Karpas-422 (cell line): ENCODE measurements around the gene GOLGA6D. TPM values are rescaled to one million over a fixed set of nuclear protein-coding genes. Genes with fewer than 3 reads are reported as not detected.
"Not testable (repeated sequence)": the region's sequence is repeated elsewhere in the genome, so short reads cannot be mapped to it uniquely, and the experiment has no call there.

Experiments used
- DNase-seq: peaks from one replicate; pipeline ENCODE4 v3.0.0-alpha.2; 2015
- H2AFZ ChIP-seq: fragments of 200-600 bp; sonication (generic); 2 replicates; pipeline ENCODE4 v1.6.1; 2014; ENCODE audit warnings: antibody characterized with exemption, low read length, mixed read lengths
- H3K27ac ChIP-seq: fragments of 200-600 bp; sonication (generic); 2 replicates; pipeline ENCODE4 v1.5.1; 2014; ENCODE audit warnings: mild to moderate bottlenecking, low read length, moderate library complexity
- H3K27me3 ChIP-seq: fragments of 200-600 bp; sonication (generic); 2 replicates; pipeline ENCODE4 v1.6.1; 2014; ENCODE audit warnings: low read length, mixed read lengths
- H3K36me3 ChIP-seq: fragments of 200-600 bp; sonication (generic); 2 replicates; pipeline ENCODE4 v1.6.1; 2014; ENCODE audit warnings: low read length, mixed read lengths; ENCODE audit not compliant: insufficient read depth
- H3K4me1 ChIP-seq: fragments of 200-600 bp; sonication (generic); 2 replicates; pipeline ENCODE4 v1.6.1; 2014; ENCODE audit warnings: mild to moderate bottlenecking, low read length, mixed read lengths
- H3K4me2 ChIP-seq: fragments of 200-600 bp; sonication (generic); 2 replicates; pipeline ENCODE4 v1.6.1; 2014; ENCODE audit warnings: low read length, low read depth, mild to moderate bottlenecking; ENCODE audit not compliant: poor library complexity, severe bottlenecking
- H3K4me3 ChIP-seq: fragments of 200-600 bp; sonication (generic); 2 replicates; pipeline ENCODE4 v1.5.1; 2014; ENCODE audit warnings: mild to moderate bottlenecking, antibody characterized with exemption, low read length, mixed read lengths
- H3K79me2 ChIP-seq: fragments of 200-600 bp; sonication (generic); 2 replicates; pipeline ENCODE4 v1.6.1; 2014; ENCODE audit warnings: mild to moderate bottlenecking, low read length, mixed read lengths
- H3K9ac ChIP-seq: fragments of 200-600 bp; sonication (generic); 2 replicates; pipeline ENCODE4 v1.6.0; 2014; ENCODE audit warnings: low read length
- H3K9me2 ChIP-seq: fragments of 200-600 bp; sonication (generic), shearing (Covaris generic); replicated peaks from 2 replicates; pipeline ENCODE4 v1.6.0; 2014; ENCODE audit warnings: mild to moderate bottlenecking, low read length, moderate library complexity; ENCODE audit not compliant: insufficient read depth
- H3K9me3 ChIP-seq: fragments of 300-700, 200-600 bp; sonication (generic); 2 replicates; pipeline ENCODE4 v1.6.1; 2014; ENCODE audit warnings: low read length, mixed read lengths
- H4K20me1 ChIP-seq: fragments of 200-600 bp; sonication (generic); 2 replicates; pipeline ENCODE4 v1.6.1; 2014; ENCODE audit warnings: mild to moderate bottlenecking, antibody characterized with exemption, low read length, low read depth; ENCODE audit not compliant: insufficient read depth
- total RNA-seq: library from RNA; depleted of rRNA; stranded (reverse); fragments of >200 nt; shearing (Covaris generic); gene quantifications from 2 replicates; pipeline ENCODE4 v1.2.3, GENCODE V29; 2014; ENCODE audit warnings: low replicate concordance

Gene GOLGA6D
- total RNA-seq, 1 experiment from 2014 or later: not detected

DNA sequence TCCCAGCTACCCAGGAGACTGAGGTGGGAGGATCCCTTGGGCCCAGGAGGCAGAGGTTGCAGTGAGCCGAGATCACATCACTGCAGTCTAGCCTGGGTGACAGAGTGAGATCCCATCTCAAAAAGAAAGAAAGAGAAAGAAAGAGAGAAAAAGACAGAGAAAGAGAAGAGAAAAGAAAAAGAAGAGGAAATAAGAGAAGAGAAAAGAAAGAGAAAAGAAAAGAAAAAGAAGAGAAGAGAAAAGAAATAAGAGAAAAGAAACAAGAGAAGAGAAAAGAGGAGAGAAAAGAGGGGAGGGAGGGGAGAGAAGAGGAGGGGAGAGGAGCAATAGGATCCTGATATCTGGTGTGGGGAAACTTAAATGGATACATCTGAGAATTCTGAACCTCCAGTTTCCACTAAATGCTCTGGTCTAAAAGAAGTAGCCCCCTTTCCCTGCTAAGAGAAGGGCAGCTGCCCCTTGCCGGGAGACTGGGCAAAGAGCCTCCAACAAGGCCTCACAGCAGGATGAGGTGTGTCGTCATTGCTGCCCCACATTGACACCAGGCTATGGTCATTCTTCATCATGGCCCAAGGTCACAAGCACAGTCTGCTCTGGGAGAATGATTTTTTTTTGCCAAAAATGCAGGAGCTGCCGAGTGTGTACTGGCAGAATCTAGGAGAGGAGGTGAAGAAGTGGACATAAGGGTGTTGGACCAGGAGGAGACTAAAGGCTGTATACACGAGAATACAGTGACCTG lies 32.1 kb downstream of the GOLGA6D start:
- no peak overlapping the region for H3K4me2 ChIP-seq
- no peak overlapping the region for H2AFZ ChIP-seq
- no peaks in the 10 kb centered on the region for H3K79me2 ChIP-seq
- no peaks in the 10 kb centered on the region for H4K20me1 ChIP-seq
- H3K27me3 ChIP-seq: no peaks in the 10 kb centered on the region
- peaks cover 10% of the 10 kb centered on the region for H3K4me1 ChIP-seq
- no peaks in the 10 kb centered on the region for H3K9me3 ChIP-seq
- DNase-seq: no peak
- H3K4me3 ChIP-seq: no peak overlapping the region
- H3K9me2 ChIP-seq: no peaks in the 10 kb centered on the region
- no peak overlapping the region for H3K27ac ChIP-seq
- no peak overlapping the region for H3K9ac ChIP-seq
- no peaks in the 10 kb centered on the region for H3K36me3 ChIP-seq

- not testable (repeated sequence) for H3K79me2 ChIP-seq, H3K4me1 ChIP-seq, H3K4me3 ChIP-seq, H4K20me1 ChIP-seq, H3K4me2 ChIP-seq, H3K9me3 ChIP-seq, H2AFZ ChIP-seq, H3K27me3 ChIP-seq, H3K36me3 ChIP-seq, H3K9ac ChIP-seq, H3K9me2 ChIP-seq, H3K27ac ChIP-seq, DNase-seq
Observed at GRCh38 chr15:75319231-75319897, 36.7 kb downstream of the GOLGA6D start.

DNA sequence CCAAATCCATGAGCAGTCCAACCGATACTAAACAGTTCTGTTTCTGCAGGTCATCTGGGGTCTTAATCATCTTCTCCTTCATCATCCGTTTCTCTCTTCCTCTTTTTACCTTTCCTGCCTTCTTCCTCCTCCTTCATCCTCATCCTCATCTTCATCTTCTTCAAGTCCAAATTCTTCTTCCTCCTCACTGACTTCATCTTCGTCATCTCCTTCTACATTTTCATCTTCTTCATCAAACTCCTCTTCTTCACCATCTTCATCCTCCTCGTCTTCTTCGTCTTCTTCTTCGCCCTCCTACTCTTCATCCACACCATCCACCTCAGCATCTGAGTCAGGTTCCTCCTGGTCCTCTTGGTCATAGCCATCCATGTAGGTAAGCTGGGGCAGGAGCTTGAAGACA lies 39.1 kb downstream of the GOLGA6D start:
- H3K4me1 ChIP-seq: peaks cover 11% of the 10 kb centered on the region
- no peaks in the 10 kb centered on the region for H3K27me3 ChIP-seq
- no peak overlapping the region for H3K9ac ChIP-seq
- H4K20me1 ChIP-seq: no peaks in the 10 kb centered on the region
- no peak overlapping the region for H3K27ac ChIP-seq
- no peak for DNase-seq
- H2AFZ ChIP-seq: no peak overlapping the region
- no peak overlapping the region for H3K4me2 ChIP-seq
- no peak overlapping the region for H3K4me3 ChIP-seq
- no peaks in the 10 kb centered on the region for H3K36me3 ChIP-seq
- no peaks in the 10 kb centered on the region for H3K79me2 ChIP-seq
- no peaks in the 10 kb centered on the region for H3K9me3 ChIP-seq
- no peaks in the 10 kb centered on the region for H3K9me2 ChIP-seq

DNA sequence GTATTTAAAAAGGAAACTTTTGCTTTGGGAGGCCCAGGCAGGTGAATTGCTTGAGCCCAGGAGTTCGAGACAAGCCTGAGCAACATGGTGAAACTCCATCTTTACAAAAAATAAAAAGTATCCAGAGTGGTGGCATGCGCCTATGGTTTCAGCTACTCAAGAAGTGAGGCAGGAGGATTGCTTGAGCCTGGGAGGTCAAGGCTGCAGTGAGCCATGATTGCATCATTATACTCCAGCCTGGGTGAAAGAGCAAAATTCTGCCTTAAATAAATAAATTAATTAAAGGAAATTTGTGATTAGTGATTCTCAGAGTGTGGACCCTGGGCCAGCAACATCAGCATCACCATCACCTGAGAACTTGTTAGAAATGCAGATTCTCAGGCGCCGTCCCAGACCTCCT lies 43.3 kb downstream of the GOLGA6D start:
- Histone ChIP-seq H3K9me2 (no peaks in the 10 kb centered on the region), H3K79me2 (no peaks in the 10 kb centered on the region), H3K4me3 (0 out of 2 replicates have a peak overlapping the region, but pooled peaks have one; percentile 12), H2AFZ (no peak overlapping the region), H3K27ac (no peak overlapping the region), H3K4me2 (peak overlapping the region; percentile 50), H3K36me3 (no peaks in the 10 kb centered on the region), H3K9ac (no peak overlapping the region), H3K27me3 (no peaks in the 10 kb centered on the region), H4K20me1 (no peaks in the 10 kb centered on the region), H3K9me3 (no peaks in the 10 kb centered on the region), H3K4me1 (peaks cover 11% of the 10 kb centered on the region)
- no peak for DNase-seq

DNA sequence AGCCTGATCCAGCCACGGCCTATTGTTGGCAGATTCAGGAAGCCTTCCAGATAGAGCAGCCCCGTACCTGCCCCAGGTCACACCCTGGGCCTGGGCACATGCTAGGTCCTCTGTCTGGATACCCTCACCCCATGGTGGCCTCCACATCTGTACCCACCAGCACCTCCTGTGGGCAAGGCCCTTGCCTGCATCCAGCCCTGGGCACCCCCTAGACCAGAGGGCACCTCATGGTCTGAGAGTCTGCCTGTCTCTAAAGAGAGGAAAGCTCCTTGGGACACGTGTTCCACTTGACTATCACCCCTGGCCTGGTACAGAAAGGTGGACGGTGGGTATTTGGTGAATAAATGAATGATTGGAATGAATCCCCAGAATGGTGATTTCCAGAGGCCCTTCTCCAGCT lies 44.4 kb downstream of the GOLGA6D start:
- Histone ChIP-seq H3K27ac (no peak overlapping the region), H3K36me3 (no peaks in the 10 kb centered on the region), H3K9me3 (no peaks in the 10 kb centered on the region), H3K27me3 (no peaks in the 10 kb centered on the region), H3K4me2 (no peak overlapping the region), H3K4me1 (peaks cover 11% of the 10 kb centered on the region), H3K4me3 (no peak overlapping the region), H3K9me2 (no peaks in the 10 kb centered on the region), H3K9ac (no peak overlapping the region), H3K79me2 (no peaks in the 10 kb centered on the region), H4K20me1 (no peaks in the 10 kb centered on the region), H2AFZ (no peak overlapping the region)
- peak; percentile 52 for DNase-seq

DNA sequence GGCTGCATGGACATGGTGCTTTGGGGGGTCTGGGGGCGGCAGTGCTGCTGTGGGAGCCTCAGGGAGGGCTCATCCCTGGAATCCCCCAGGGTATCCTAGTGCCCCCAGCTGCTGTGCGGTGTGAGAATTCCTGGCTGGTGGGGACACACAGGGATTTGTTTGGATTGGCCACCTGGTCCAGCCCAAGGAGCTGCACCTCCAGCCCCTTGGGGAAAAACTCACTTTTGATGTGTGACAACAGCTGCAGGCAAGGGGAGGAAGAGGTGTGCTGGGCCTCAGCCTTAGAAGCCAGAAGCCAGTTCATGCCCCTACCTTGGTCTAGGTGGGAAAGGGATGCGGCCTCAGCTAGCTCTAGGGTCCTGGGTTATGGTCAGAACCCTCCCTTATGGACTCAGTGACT lies 44.9 kb downstream of the GOLGA6D start:
- Histone ChIP-seq H3K9ac (no peak overlapping the region), H3K4me3 (no peak overlapping the region)

GRCh38 chr15:75328493-75329314 lies 46.1 kb downstream of the GOLGA6D start:
- H3K9me2 ChIP-seq: no peaks in the 10 kb centered on the region
- H3K27me3 ChIP-seq: no peaks in the 10 kb centered on the region
- no peak overlapping the region for H2AFZ ChIP-seq
- no peak overlapping the region for H3K4me2 ChIP-seq
- DNase-seq: no peak
- H3K9ac ChIP-seq: no peak overlapping the region
- no peaks in the 10 kb centered on the region for H4K20me1 ChIP-seq
- H3K9me3 ChIP-seq: no peaks in the 10 kb centered on the region
- no peak overlapping the region for H3K4me3 ChIP-seq
- H3K36me3 ChIP-seq: no peaks in the 10 kb centered on the region
- no peaks in the 10 kb centered on the region for H3K79me2 ChIP-seq
- peaks cover 15% of the 10 kb centered on the region for H3K4me1 ChIP-seq
- H3K27ac ChIP-seq: no peak overlapping the region

More for the DNA sequence above, 44.9 kb downstream of the GOLGA6D start:
- no peaks in the 10 kb centered on the region for H3K79me2 ChIP-seq
- H2AFZ ChIP-seq: no peak overlapping the region
- H3K27me3 ChIP-seq: no peaks in the 10 kb centered on the region
- H4K20me1 ChIP-seq: no peaks in the 10 kb centered on the region
- no peak overlapping the region for H3K27ac ChIP-seq
- no peak overlapping the region for H3K4me2 ChIP-seq
- H3K4me1 ChIP-seq: peaks cover 11% of the 10 kb centered on the region
- no peaks in the 10 kb centered on the region for H3K9me2 ChIP-seq
- no peak for DNase-seq
- H3K36me3 ChIP-seq: no peaks in the 10 kb centered on the region
- no peaks in the 10 kb centered on the region for H3K9me3 ChIP-seq

GRCh38 chr15:75329571-75329970 lies 46.9 kb downstream of the GOLGA6D start:
- Histone ChIP-seq H3K4me2 (no peak overlapping the region), H3K9ac (no peak overlapping the region), H3K4me1 (peaks cover 17% of the 10 kb centered on the region), H2AFZ (no peak overlapping the region), H3K36me3 (no peaks in the 10 kb centered on the region), H3K9me3 (no peaks in the 10 kb centered on the region), H3K4me3 (no peak overlapping the region), H3K27me3 (no peaks in the 10 kb centered on the region), H3K27ac (no peak overlapping the region), H4K20me1 (no peaks in the 10 kb centered on the region), H3K79me2 (no peaks in the 10 kb centered on the region), H3K9me2 (no peaks in the 10 kb centered on the region)
- DNase-seq: no peak
